ENCODE data around the gene KRTAP9-3. TPM values are rescaled to one million over a fixed set of nuclear protein-coding genes. Genes with fewer than 3 reads are reported as not detected.
"Not testable (repeated sequence)": the region's sequence is repeated elsewhere in the genome, so short reads cannot be mapped to it uniquely, and the experiment has no call there.

The KRTAP9-3 gene
- polyA plus RNA-seq, 3 donors: not detected

GRCh38 chr17:41237949-41238437 is 5.7 kb downstream of the KRTAP9-3 start, which contains the start of gene KRTAP9-8:
Gene KRTAP9-8 (plus strand): TSS chr17:41237999. CDS start chr17:41238052, 53 bp downstream.
- H3K4me1 ChIP-seq (ENCODE audit: control insufficient read depth in 1 of 2, insufficient read depth in 2 of 2, low read length in 2 of 2); DNase-seq; H3K27me3 ChIP-seq (ENCODE audit: control insufficient read depth in 2 of 2, insufficient read depth in 2 of 2, low read length in 2 of 2); H3K79me2 ChIP-seq (ENCODE audit: insufficient read depth, low read length); H3K36me3 Mint-ChIP-seq; intact Hi-C loops (cut with micrococcal nuclease); H3K9ac ChIP-seq (ENCODE audit: insufficient read depth, low read length, poor library complexity, severe bottlenecking); H3K27ac Mint-ChIP-seq; H3K4me3 Mint-ChIP-seq; H3K4me1 Mint-ChIP-seq; H4K20me1 ChIP-seq (ENCODE audit: insufficient read depth, low read length); H3K4me2 ChIP-seq (replicated peaks; ENCODE audit: extremely low read depth, low read length, poor library complexity, severe bottlenecking); H3K9me3 Mint-ChIP-seq; H3K4me3 ChIP-seq (replicated peaks in 1 of 3; ENCODE audit: low read depth in 2 of 3, low read length in 3 of 3); H3K36me3 ChIP-seq (replicated peaks in 1 of 2; ENCODE audit: control insufficient read depth in 1 of 2, insufficient read depth in 2 of 2, low read length in 2 of 2); H3K9me3 ChIP-seq (replicated peaks in 1 of 2; ENCODE audit: control insufficient read depth in 1 of 2, insufficient read depth in 1 of 2, low read length in 2 of 2); H3K27ac ChIP-seq (ENCODE audit: low read depth in 1 of 2, low read length in 2 of 2); H2AFZ ChIP-seq (ENCODE audit: insufficient read depth, low read depth, low read length, poor library complexity, severe bottlenecking): not testable (repeated sequence)
- H3K27me3 Mint-ChIP-seq (ENCODE audit: low read depth in 3 of 3): peaks cover 5 to 14% (median 11%) of the 10 kb centered on the region in 3 donors
- 100% methylated on average over 1 of the region's 3 CpGs for WGBS (ENCODE audit: insufficient coverage)

- H3K4me1 Mint-ChIP-seq; H3K9me3 Mint-ChIP-seq; H3K27ac ChIP-seq (ENCODE audit: low read depth in 1 of 2, low read length in 2 of 2); intact Hi-C loops (cut with micrococcal nuclease); H3K4me2 ChIP-seq (replicated peaks; ENCODE audit: extremely low read depth, low read length, poor library complexity, severe bottlenecking); H3K9ac ChIP-seq (ENCODE audit: insufficient read depth, low read length, poor library complexity, severe bottlenecking); H3K79me2 ChIP-seq (ENCODE audit: insufficient read depth, low read length); H3K9me3 ChIP-seq (replicated peaks in 1 of 2; ENCODE audit: control insufficient read depth in 1 of 2, insufficient read depth in 1 of 2, low read length in 2 of 2); H3K4me3 ChIP-seq (replicated peaks in 1 of 3; ENCODE audit: low read depth in 2 of 3, low read length in 3 of 3); DNase-seq; H4K20me1 ChIP-seq (ENCODE audit: insufficient read depth, low read length); H3K27me3 ChIP-seq (ENCODE audit: control insufficient read depth in 2 of 2, insufficient read depth in 2 of 2, low read length in 2 of 2); H3K4me1 ChIP-seq (ENCODE audit: control insufficient read depth in 1 of 2, insufficient read depth in 2 of 2, low read length in 2 of 2); H3K27ac Mint-ChIP-seq; H3K36me3 Mint-ChIP-seq; H2AFZ ChIP-seq (ENCODE audit: insufficient read depth, low read depth, low read length, poor library complexity, severe bottlenecking); H3K4me3 Mint-ChIP-seq; H3K36me3 ChIP-seq (replicated peaks in 1 of 2; ENCODE audit: control insufficient read depth in 1 of 2, insufficient read depth in 2 of 2, low read length in 2 of 2); H3K27me3 Mint-ChIP-seq (ENCODE audit: low read depth in 3 of 3): not testable (repeated sequence)
- 100% methylated on average over 1 of the region's 2 CpGs for WGBS (ENCODE audit: insufficient coverage)
These were observed 14.9 kb downstream of the KRTAP9-3 start for GRCh38 chr17:41246995-41247787.

GRCh38 chr17:41249637-41250240 is 17.5 kb downstream of the KRTAP9-3 start, which contains the start of gene KRTAP9-4:
Gene KRTAP9-4 (plus strand): TSS chr17:41249687. CDS start chr17:41249721, 34 bp downstream.
- DNase-seq; H3K27ac Mint-ChIP-seq; H2AFZ ChIP-seq (ENCODE audit: insufficient read depth, low read depth, low read length, poor library complexity, severe bottlenecking); H3K27me3 ChIP-seq (ENCODE audit: control insufficient read depth in 2 of 2, insufficient read depth in 2 of 2, low read length in 2 of 2); H3K4me1 Mint-ChIP-seq; H3K4me1 ChIP-seq (ENCODE audit: control insufficient read depth in 1 of 2, insufficient read depth in 2 of 2, low read length in 2 of 2); H3K36me3 ChIP-seq (replicated peaks in 1 of 2; ENCODE audit: control insufficient read depth in 1 of 2, insufficient read depth in 2 of 2, low read length in 2 of 2); H4K20me1 ChIP-seq (ENCODE audit: insufficient read depth, low read length); intact Hi-C loops (cut with micrococcal nuclease); H3K4me2 ChIP-seq (replicated peaks; ENCODE audit: extremely low read depth, low read length, poor library complexity, severe bottlenecking); H3K4me3 Mint-ChIP-seq; H3K9me3 Mint-ChIP-seq; H3K9ac ChIP-seq (ENCODE audit: insufficient read depth, low read length, poor library complexity, severe bottlenecking); H3K27me3 Mint-ChIP-seq (ENCODE audit: low read depth in 3 of 3); H3K27ac ChIP-seq (ENCODE audit: low read depth in 1 of 2, low read length in 2 of 2); H3K9me3 ChIP-seq (replicated peaks in 1 of 2; ENCODE audit: control insufficient read depth in 1 of 2, insufficient read depth in 1 of 2, low read length in 2 of 2); H3K36me3 Mint-ChIP-seq; H3K4me3 ChIP-seq (replicated peaks in 1 of 3; ENCODE audit: low read depth in 2 of 3, low read length in 3 of 3); H3K79me2 ChIP-seq (ENCODE audit: insufficient read depth, low read length): not testable (repeated sequence)
- WGBS (ENCODE audit: insufficient coverage): 78% methylated on average over 2 of the region's 2 CpGs
